NCI-H526 treated with DMSO at 0.1 percent for 48 hours (cell line): Measurements from ENCODE around the gene ARR3.
A peak's percentile ranks its signal among the peaks of the same experiment; 100 is the strongest.
"Not testable (repeated sequence)": the region's sequence is repeated elsewhere in the genome, so short reads cannot be mapped to it uniquely, and the experiment has no call there.

Experiments
- DNase-seq: peaks from one replicate; lab custom pipeline; 2025; lab: John Stamatoyannopoulos, UW

ARR3 gene

GRCh38 chrX:70268034-70268433 lies at the start of gene ARR3:
Gene ARR3, plus strand, starts transcription at chrX:70268334. Its CDS starts 1,052 bp downstream, at chrX:70269386.
- no peak for DNase-seq

- DNase-seq: peak; percentile 2
Measured at GRCh38 chrX:70219938-70220764, 48.0 kb upstream of the ARR3 start.

GRCh38 chrX:70226048-70226447 lies 42.1 kb upstream of the ARR3 start:
- no peak for DNase-seq

- no peak for DNase-seq
Measured at GRCh38 chrX:70226687-70227086, 41.4 kb upstream of the ARR3 start.

GRCh38 chrX:70231666-70232065 lies 36.5 kb upstream of the ARR3 start:
- DNase-seq: no peak

- DNase-seq: no peak
Measured at GRCh38 chrX:70234355-70234754, 33.8 kb upstream of the ARR3 start, which contains the start of gene AWAT1. Gene AWAT1, plus strand, starts transcription at chrX:70234655. Its CDS starts 41 bp downstream, at chrX:70234696.

- DNase-seq: no peak
Measured at GRCh38 chrX:70240751-70241150, 27.4 kb upstream of the ARR3 start.

GRCh38 chrX:70241501-70241900 lies 26.6 kb upstream of the ARR3 start:
- no peak for DNase-seq

GRCh38 chrX:70243601-70244000 lies 24.5 kb upstream of the ARR3 start:
- not testable (repeated sequence) for DNase-seq

- DNase-seq: no peak
Measured at GRCh38 chrX:70244881-70245280, 23.3 kb upstream of the ARR3 start.

GRCh38 chrX:70247252-70247651 lies 20.9 kb upstream of the ARR3 start:
- DNase-seq: no peak

- no peak for DNase-seq
Measured at GRCh38 chrX:70252491-70252890, 15.6 kb upstream of the ARR3 start.

- no peak for DNase-seq
Measured at GRCh38 chrX:70253377-70254062, 14.6 kb upstream of the ARR3 start.

GRCh38 chrX:70254063-70254400 lies 14.1 kb upstream of the ARR3 start:
- DNase-seq: no peak

- no peak for DNase-seq
Measured at GRCh38 chrX:70254909-70255308, 13.2 kb upstream of the ARR3 start.

GRCh38 chrX:70255452-70255851 lies 12.7 kb upstream of the ARR3 start:
- DNase-seq: no peak

GRCh38 chrX:70257423-70258288 lies 10.5 kb upstream of the ARR3 start:
- no peak for DNase-seq

GRCh38 chrX:70260104-70260503 lies 8.0 kb upstream of the ARR3 start, which contains the start of gene P2RY4:
Gene P2RY4, minus strand, starts transcription at chrX:70260204. Its CDS starts 580 bp downstream, at chrX:70259624.
- no peak for DNase-seq

GRCh38 chrX:70262952-70263567 lies 5.1 kb upstream of the ARR3 start:
- peak; percentile 8 for DNase-seq

GRCh38 chrX:70264784-70265183 lies 3.4 kb upstream of the ARR3 start:
- no peak for DNase-seq

GRCh38 chrX:70274029-70274428 lies 5.9 kb downstream of the ARR3 start:
- not testable (repeated sequence) for DNase-seq

- DNase-seq: no peak
Measured at GRCh38 chrX:70279081-70279480, 10.9 kb downstream of the ARR3 start.
